GM08714 (cell line): ENCODE data around the gene KIFC1.
A peak's percentile ranks its signal among the peaks of the same experiment; 100 is the strongest.
"Not testable (repeated sequence)": the region's sequence is repeated elsewhere in the genome, so short reads cannot be mapped to it uniquely, and the experiment has no call there.

Experiments used
- H3K4me3 ChIP-seq: fragments of 200-500 bp; sonication (Bioruptor generic); 2 replicates; pipeline ENCODE4 v1.5.1; 2014; ENCODE audit warnings: mild to moderate bottlenecking, low read length, inconsistent platforms
- ZNF274 ChIP-seq: IDR thresholded peaks from 2 replicates; pipeline ENCODE4 v1.6.1; 2012; ENCODE audit warnings: mild to moderate bottlenecking, low read depth, low read length

The KIFC1 gene

GRCh38 chr6:33391278-33391921 is at the start of gene KIFC1:
Gene KIFC1, plus strand, starts transcription at chr6:33391823. Its CDS starts 163 bp downstream, at chr6:33391986.
- TF ChIP-seq ZNF274 = no peak
- peak within 1 kb of the TSS; percentile 97 for H3K4me3 ChIP-seq

- not testable (repeated sequence) for H3K4me3 ChIP-seq
Measured at GRCh38 chr6:33343606-33343952, 48.0 kb upstream of the KIFC1 start.

- no peak for TF ChIP-seq ZNF274
- peak overlapping the region; percentile 21; the same call in 1 of the 2 replicates for H3K4me3 ChIP-seq
Measured at GRCh38 chr6:33343953-33344611, 47.5 kb upstream of the KIFC1 start.

GRCh38 chr6:33344701-33345697 is 46.6 kb upstream of the KIFC1 start:
- no peak for TF ChIP-seq ZNF274
- peak overlapping the region; percentile 25; the same call in 1 of the 2 replicates for H3K4me3 ChIP-seq

- not testable (repeated sequence) for H3K4me3 ChIP-seq
Measured at GRCh38 chr6:33346972-33347371, 44.7 kb upstream of the KIFC1 start.

GRCh38 chr6:33347816-33348215 is 43.8 kb upstream of the KIFC1 start:
- no peak for TF ChIP-seq ZNF274
- H3K4me3 ChIP-seq = no peak overlapping the region

GRCh38 chr6:33355860-33356259 is 35.8 kb upstream of the KIFC1 start:
- H3K4me3 ChIP-seq = not testable (repeated sequence)

- no peak for TF ChIP-seq ZNF274
- no peak overlapping the region for H3K4me3 ChIP-seq
Measured at GRCh38 chr6:33356295-33356694, 35.3 kb upstream of the KIFC1 start.

- H3K4me3 ChIP-seq = not testable (repeated sequence)
Measured at GRCh38 chr6:33357160-33357871, 34.3 kb upstream of the KIFC1 start.

- no peak for TF ChIP-seq ZNF274
- no peak overlapping the region for H3K4me3 ChIP-seq
Measured at GRCh38 chr6:33359331-33359730, 32.3 kb upstream of the KIFC1 start.

GRCh38 chr6:33363486-33363885 is 28.1 kb upstream of the KIFC1 start:
- H3K4me3 ChIP-seq = not testable (repeated sequence)

GRCh38 chr6:33364475-33365205 is 27.0 kb upstream of the KIFC1 start:
- not testable (repeated sequence) for H3K4me3 ChIP-seq

GRCh38 chr6:33365206-33365971 is 26.2 kb upstream of the KIFC1 start:
- not testable (repeated sequence) for H3K4me3 ChIP-seq
